HG03460 (cell line): ENCODE results near the gene SKAP1.

ENCODE experiments used
- ATAC-seq: cut with Tn5 transposase; IDR thresholded peaks from one replicate; pipeline ENCODE4 v1.9.1; 2021; ENCODE audit not compliant: unreplicated experiment

Gene SKAP1

DNA sequence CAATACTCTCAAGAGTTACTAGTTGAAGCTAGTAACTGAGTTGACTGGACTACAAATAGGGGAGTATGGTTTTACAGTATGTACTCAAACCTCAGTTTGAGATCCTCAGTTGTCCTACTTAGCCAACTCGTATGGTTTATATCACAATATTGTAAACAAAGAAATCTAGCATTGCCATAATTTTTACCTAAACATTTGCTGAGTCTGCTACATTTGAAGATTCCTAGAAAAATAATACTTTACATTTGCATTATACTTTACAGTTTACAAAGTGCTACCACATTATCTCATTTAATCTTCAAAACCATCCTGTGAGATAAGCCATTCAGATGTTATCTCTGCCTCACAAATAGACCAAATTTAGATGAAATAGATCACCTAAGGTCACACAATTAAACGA lies 345.1 kb downstream of the SKAP1 start:
- ATAC-seq = no peak
